SKM-1 treated with dmso at 0.1 percent for 144 hours (cell line): ENCODE data around the gene ANO1.
A peak's percentile ranks its signal among the peaks of the same experiment; 100 is the strongest.

Experiments
- DNase-seq: peaks from one replicate; lab custom pipeline; 2025; ENCODE audit not compliant: unreplicated experiment; lab: John Stamatoyannopoulos, UW

ANO1 gene

DNA sequence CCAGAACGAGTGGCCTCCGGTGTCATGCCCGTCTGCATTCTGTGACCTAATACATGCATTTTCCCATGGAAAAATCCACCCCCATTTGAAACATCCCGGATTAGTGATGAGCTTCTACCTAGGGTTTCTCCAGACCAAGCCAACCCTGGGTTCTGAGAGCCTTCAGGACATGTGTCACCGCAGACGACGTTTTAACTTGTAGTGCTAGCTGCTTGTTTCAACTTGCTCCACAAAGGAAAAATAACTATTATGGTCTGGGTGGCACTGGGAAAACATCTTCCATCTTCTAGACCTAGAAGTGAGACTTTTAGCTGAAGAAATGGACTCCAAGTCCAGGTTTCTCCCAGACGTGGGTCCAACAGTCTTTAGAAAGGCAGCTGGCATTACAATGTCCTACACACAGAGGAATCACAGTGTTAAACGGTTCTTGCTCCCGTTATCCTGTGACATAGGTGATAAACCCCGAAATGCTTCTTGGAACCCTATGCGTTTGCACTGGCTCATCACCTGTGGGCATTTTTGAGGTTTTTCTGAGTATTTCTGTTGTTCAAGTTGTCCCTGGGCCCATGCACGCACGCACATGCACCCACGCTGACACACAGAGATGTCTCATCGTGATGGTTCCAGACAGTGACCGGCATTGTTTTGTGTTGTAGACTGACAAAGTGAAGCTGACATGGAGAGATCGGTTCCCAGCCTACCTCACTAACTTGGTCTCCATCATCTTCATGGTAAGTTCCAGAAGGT lies 78.3 kb downstream of the ANO1 start:
- DNase-seq: no peak

GRCh38 chr11:70158201-70158600 lies 80.1 kb downstream of the ANO1 start:
- no peak for DNase-seq

DNA sequence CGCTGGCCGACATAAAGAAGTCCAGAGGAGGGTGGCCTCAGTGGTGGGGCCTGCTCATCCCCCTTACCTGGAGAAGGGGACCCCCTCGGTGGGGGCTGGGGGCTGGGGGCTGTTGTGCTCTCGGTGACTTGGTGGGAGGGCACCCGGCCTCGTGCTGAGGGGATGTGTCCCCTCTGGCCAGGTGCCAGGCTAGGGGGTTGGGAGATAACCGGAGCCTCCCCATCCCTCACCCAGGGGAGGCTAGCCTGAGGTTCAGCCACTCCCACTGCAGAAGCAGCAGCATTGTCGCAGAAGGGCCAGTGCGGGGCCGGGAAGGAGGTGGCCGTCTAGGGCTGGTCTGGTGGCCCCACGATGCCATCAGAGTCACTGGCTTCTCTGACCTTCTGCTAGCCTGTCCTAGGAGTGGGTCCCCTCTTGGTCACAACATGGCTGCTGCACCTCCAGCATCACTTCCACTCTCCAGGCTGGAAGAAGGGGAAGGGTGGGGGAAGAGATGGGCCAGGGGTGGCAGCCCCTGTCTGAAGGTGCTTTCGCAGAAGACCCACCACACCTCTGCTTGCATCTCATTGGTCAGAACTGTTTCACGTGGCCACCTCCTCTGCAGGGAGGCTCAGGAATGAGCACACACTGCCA lies 80.8 kb downstream of the ANO1 start:
- DNase-seq: no peak

DNA sequence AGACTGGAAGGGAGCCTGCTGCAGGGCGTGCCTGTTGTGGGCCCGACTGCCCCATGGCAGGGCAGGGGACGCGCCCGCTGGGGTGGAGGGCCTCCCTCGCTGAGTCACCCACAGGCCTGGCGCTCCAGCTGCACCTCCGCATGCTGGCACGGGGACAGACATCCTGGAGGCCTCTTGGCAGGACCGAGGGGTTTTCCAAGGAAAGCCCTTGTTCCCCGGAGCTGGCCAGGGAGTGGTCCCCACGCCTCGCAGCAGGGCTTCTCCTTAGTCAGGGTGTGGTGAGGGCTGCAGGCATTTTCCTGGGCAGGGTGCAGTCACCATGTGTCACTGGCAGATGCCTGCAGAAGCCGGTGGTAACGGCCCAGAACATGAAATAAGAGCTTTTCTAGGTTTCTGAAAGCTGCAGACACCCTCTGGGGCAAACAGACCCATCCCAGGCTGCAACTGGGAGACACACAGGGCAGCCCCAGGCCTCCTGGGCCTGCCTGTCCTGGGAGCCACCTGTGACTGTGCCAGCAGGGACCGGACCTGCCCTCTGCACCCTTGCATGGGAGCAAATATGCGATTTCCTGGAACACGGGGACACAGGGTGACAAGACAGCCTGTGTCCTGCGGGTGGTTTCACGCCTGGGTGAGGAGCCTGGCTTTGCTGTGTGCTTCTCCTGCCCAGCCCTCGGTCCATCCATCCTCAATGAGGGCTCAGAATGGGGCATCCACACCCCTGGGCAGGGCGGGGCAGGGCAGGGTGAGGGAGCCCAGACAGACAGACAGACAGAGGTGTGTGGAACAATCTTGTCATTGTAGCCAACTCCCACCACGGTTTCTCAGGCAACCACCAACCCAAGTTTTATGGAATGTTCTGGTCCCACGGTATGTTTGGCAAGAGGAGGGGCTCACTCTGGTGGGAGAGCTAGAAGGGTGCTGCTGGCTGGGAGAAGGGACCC lies 81.8 kb downstream of the ANO1 start:
- DNase-seq: no peak

DNA sequence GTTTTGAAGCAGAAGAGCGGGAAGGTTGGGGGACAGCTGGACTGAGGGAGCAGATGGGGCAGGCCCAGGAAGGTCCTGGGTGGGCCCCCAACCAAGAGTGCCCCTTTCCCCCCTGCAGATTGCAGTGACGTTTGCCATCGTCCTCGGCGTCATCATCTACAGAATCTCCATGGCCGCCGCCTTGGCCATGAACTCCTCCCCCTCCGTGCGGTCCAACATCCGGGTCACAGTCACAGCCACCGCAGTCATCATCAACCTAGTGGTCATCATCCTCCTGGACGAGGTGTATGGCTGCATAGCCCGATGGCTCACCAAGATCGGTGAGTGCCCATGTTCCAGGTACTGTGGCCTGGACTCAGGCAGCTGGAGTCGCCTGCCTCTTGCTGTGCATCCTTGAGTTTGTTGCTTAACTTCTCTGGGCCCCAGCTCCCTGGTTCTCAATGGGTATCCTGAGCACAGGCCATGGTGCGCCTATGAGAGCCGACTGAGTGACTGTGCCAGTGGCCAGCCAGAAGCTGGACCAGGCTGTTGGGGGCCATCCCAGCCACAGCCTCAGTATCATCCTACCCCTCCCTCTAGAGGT lies 83.0 kb downstream of the ANO1 start:
- DNase-seq: no peak

DNA sequence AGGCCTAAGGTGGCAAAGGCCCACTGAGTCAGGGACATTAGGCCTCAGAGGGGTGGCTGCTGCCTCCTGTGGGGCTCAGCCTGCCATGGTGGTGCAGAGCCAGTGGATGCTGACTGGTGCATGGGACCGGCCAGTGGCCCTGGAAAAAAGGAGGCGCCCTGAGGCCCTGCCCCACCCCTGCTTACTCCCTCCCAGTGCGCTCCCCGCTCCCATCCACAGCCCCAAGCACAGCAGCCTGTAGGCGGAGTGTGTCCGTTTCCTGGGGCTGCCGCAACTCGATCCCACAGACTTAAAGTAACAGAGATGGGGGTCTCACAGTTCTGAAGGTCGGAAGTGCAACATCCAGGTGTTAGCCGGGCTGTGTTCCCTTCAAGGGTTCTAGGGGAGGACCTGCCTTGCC lies 86.6 kb downstream of the ANO1 start:
- no peak for DNase-seq

- DNase-seq: no peak
Observed at GRCh38 chr11:70167120-70167519, 89.0 kb downstream of the ANO1 start.

GRCh38 chr11:70167723-70168404 lies 89.7 kb downstream of the ANO1 start:
- DNase-seq: no peak

- no peak for DNase-seq
Observed at GRCh38 chr11:70168405-70168754, 90.3 kb downstream of the ANO1 start.

- DNase-seq: no peak
Observed at GRCh38 chr11:70169127-70169526, 91.0 kb downstream of the ANO1 start.

DNA sequence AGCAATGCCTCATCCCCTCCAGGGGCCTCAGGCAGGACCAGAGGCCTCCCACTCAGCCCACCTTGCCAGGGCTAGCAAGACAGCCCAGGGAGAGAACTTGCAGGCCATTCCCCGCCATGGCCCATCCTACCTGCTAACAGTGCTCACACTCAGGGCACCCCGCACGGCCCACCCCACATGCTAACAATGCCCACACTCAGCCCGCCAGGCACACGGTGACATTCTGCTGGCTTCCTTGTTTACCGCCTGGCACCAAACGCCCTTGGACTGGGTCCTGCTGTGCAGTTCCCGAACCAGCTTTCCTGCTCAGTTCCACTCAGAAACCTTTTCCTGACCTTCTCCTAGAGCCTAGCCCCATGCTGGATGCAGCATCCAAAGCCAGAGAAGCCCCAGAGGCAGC lies 91.5 kb downstream of the ANO1 start:
- no peak for DNase-seq

DNA sequence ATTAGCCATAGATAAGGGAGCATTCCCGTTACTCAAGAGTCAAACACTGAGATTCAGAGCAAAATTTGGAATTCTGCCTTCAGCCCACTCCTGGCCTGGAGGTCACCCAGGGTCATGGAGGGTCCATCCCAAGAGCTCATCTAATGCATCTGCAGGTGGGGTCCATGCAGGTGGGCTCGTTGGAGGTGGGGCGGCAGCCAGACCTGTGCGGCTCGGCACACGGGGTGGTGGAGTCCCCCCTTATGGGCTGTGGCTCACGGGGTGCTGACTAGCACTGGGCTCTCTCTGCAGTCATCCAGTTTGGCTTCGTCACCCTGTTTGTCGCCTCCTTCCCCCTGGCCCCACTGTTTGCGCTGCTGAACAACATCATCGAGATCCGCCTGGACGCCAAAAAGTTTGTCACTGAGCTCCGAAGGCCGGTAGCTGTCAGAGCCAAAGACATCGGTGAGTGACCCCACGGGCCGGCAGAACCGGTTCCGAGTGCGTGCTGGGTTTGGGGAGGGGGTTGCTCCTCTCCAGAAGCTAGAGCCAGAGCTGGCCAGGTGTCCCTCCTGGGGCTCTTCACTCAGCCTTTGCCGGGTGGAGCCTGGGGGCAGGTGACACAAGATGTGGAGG lies 92.6 kb downstream of the ANO1 start:
- DNase-seq: no peak

DNA sequence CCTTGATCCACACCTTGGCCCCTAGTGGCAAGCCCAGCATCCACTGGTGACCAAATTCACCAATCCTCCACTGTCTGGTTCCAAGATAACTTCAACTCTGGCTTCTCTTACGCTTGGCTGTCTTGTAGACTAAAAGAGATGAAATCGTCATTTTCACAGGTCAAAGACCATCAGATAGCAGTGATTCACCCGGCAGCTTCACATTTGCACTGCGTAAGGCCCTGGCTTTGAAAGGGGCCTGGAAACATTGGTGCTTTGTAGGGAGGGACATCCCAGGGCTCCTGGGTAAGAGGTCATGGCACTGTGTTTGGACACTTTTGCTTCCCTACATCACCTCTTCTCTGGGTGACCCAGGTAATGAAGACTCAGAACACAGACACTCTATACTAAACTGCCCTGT lies 94.9 kb downstream of the ANO1 start:
- DNase-seq: no peak

DNA sequence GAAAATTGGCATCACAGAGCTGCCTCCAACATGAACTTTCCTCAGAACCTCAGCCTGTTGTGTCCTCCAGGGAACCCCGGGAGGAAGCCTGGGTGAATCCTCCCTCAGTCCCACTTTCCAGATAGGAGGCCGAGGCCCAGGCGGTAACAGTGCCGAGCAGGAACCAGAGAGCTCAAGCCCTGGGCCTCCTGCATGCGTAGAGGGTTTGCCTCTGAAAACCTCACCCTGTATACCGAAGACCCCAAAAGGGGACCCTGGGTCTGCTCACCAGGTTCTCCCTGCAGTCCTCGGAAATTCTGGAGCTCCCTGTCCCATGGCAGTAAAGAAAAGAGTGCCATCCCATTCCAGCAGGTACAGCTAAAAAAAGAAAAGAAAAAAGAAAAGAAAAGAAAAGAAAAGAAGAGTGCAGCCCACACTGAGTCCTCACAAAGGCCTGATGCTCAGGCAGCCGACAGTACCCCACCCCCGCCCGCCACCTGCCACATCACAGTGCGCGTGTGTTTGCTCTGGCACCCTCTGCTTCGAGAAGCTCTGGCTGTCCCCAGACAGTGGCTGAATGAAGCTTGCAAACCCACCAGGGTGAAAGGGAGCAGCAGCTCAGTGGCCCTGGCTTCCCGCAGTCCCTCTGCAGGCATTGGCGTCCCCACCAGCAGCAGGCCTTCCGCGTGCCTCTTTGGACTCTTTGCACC lies 96.6 kb downstream of the ANO1 start:
- DNase-seq: no peak

DNA sequence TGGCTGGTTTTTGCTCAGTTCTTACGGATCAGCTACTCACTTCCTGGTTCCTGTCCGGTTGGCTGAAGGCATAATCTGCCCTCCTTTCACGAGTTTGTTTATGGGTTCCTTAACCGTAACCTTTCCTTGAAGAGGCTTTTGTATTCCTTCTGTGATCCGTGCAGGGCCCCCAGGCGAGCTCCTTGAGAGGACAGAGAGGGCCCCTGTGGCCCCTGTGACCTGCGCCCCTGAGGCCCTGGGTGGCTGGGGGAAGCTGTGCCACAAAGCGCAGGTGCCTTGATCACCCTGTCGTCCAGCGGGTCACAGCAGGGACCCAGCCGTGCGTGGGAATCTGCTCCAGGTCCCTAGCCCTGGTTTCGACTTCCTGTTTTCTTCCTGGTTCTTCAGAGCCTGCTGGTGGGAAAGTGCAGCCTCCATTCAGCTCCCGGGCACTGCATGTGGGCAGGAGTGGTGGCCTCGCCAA lies 97.2 kb downstream of the ANO1 start:
- DNase-seq: no peak

DNA sequence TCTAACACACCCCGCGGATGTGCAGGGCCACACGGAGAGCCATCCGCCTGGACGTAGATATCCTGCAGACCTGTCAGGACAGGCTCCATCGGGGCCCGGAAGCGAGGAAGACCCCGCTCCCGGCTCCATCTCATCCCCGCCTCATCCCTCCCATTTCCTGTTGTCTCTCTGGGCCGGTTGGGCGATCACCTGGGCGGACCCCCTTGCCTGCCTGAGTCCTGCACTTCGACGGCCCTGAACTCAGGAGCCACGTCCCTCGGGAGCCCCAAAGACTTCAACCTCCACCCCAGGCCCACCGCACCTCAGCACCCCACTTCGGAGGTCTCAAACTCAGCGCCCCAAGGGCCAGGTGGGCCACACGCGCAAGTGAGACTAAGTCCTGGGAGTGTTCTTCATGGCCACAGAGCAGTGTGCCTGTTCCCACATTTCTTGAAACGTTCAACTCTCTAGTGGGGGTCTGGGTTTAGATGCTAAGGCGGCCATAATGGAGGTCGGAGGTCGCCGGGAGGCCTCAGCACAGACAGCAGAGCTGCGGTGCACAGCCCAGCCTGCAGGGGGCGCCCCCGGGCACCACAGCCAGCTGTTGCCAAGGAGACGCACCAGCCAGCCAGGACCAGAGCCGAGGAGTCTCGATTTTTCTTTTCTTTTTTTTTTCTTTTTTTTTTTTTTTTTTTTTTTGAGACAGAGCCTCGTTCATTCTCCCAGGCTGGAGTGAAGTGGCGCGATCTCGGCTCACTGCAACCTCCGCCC lies 99.0 kb downstream of the ANO1 start:
- DNase-seq: peak; percentile 33

DNA sequence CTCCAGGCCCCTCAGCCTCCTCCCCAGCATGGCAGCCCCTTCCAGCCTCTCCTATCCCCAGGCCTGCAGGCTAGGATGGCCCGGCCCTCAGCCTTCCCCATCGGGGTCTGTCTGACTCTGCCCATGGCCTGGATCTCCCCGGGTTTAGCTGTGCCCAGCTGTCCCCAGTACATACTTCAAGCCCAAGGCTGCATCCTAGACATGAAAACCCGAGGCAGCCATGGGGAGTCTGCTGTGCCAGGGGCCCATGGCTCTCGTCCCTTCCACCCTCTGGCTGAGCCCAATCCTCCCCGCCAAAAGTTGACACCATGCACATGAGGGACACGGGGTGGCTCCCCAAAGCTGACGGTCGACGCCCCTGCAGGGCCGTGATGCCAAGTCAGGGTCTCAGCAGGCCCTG lies 102.8 kb downstream of the ANO1 start:
- DNase-seq: no peak

DNA sequence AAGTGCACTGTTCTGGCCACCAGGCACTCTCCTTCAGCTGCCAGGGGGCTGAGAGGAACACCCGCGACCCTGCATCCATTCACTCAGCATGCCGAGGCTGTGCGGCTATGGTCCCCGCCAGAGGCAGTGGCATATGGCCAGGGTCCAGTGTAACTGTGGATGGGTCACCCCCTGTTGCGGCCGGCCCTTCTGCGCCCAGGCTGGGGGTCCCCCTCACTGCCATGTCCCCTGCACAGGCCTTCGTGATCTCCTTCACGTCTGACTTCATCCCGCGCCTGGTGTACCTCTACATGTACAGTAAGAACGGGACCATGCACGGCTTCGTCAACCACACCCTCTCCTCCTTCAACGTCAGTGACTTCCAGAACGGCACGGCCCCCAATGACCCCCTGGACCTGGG lies 104.1 kb downstream of the ANO1 start:
- DNase-seq: no peak

DNA sequence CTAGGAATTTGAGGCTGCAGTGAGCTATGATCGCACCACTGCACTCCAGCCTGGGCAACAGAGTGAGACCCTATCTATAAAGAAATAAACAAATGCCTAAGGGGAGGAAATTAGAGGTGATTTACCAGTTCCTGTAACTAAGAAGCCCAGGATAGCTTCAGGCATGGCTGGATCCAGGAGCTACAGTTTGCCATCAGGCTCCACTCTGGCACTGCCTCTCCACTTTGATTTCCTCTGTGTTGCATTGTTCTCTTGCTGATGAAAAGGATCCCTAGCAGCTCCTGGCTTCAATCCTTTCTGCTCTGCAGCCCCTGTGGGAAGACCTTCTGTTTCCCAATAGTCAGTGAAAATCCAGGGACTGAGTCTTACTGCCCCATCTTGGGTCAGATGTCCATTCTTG lies 104.9 kb downstream of the ANO1 start:
- no peak for DNase-seq
